SIG-M5 (cell line): Measurements from ENCODE around the gene DNAJC7.
A peak's percentile ranks its signal among the peaks of the same experiment; 100 is the strongest.
"Not testable (repeated sequence)": the region's sequence is repeated elsewhere in the genome, so short reads cannot be mapped to it uniquely, and the experiment has no call there.

Source experiments
- DNase-seq: peaks from one replicate; lab custom pipeline; 2025; lab: John Stamatoyannopoulos, UW

The DNAJC7 gene

DNA sequence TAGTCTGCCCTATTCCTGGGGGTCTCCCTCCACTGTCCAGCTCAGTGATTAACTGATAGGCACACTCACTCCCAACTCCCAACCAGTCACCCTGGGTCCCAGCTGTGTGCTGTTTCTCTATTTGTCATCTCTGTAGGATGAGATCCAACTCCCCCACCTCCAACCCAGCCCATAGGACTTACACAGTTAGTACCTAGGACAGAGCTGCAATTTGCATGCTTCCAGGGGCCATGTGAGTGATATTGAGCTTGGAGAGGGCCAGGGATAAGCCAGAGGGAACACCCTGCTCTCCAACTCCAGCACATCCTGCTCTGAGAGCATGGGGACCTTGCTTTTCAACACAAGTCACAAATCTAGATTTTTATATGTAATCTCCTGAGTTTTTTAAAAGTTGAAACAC lies 24.4 kb upstream of the DNAJC7 start:
- no peak for DNase-seq

DNA sequence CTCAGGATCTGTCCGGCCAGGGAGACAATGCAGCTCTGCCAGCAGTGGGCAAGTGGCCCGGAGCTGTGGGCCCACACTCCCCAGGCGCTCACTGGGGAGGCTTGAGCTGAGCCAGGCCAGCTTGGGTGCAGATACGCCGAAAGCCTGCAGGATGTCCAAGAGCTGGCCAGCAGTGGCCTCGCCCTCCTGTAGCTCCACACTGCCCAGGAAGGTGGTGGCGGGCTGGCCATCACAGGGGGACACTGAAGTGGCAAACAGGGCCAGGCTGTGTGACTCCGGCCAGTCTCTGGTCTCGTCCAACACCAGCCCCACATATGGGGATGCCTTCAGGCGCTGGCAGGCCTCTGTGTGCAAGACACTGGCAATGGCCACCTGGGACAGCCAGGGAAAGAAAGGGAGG lies 23.6 kb upstream of the DNAJC7 start:
- DNase-seq = no peak

DNA sequence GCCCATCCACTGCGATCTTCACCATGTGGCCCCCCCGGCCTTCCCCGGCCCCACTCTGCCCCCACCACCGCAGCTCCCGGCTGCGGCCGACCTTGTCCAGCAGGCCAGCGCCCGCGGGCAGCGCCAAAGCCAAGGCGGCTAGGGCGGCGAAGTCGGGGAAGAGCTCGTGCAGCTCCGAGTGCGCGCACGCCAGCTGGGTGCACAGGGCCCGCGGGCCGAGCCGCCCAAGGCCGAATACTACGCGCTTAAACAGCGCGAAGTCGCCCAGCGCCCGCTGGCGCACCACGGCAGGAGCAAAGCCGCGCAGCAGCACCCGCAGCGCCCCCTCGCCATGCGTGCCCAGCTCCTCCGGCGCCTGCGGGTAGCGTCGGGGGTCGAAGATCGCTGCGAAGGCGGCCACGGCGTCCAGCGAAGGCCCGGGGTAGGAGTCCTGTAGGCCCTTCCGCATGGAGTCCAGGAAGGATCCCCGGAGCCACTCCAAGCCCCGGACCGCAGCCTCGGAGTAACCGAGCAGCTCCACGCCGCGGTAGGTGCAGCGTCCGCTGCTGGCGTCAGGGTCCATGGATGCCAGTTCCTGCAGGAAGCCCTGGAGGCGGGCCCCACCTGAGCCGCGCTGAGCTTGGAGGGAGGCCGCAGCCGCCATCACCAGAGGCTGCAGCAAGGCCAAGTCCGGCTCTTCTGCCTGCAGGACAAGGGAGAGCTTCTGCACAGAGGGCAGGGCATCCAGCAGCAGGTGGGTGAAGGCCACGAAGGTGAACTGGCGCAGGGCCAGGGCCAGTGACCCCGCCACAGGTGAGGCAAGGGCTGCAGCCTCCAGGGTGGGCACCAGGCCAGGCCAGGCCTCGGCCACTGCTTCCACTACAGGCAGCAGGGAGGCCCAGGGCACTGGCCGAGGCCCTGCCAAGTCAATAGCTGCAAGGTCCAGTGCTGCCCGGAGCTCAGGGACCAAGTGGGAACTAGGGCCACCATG lies 22.8 kb upstream of the DNAJC7 start:
- no peak for DNase-seq

DNA sequence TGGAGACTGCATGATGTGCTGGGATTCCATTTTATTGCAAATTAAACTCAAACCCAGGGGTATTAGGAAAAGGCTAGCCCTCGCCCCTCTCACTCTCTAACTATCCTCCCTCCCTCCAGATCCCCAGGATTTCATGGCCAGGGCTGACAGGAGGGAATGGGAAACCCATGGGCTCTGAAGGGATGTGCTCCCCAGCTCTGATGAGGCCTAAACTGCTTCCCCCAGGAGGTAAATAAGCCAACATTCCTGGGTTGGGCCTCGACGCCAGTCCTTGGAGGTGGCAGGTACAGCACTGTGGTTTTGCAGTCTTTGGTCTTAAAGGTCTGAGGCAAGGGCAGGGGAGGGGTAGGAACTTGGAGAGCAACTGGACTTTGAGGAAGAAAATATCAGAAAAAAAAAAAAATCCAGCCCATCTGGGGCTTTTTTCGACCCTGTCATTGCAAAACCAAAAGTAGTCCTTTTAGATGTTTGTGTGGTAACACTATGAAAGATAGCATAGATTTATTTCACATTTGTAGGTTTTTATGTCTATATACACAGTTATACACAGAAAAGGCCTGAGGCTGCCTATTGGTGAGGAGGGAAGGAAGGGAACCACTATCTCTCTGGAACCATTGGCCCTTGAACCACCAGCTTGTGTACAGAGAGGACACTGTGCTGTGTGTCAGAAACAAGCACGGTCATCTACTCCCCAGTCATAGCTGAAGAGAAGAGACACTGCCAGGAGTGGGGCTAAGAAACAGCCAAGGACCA lies 21.2 kb upstream of the DNAJC7 start:
- DNase-seq = no peak

DNA sequence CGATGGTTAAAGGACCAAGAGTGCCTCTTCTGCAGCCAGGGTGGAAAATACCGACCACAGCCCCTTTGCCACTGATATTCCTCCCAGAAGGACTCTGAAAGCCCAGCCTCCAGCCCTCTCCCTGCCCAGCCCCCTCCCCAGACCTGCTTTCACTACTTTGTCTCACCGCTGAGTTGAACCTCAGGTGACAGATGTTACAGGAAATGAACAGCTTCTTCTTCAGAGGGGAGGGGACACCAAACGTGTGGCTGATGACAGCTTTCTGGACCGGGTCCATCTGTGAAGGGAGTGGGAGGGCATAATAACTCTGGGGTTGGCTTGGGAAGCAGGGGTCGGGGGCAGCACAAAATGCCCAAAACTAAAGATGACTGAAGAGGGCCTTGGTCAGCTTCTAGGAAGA lies 16.8 kb upstream of the DNAJC7 start:
- DNase-seq = no peak

DNA sequence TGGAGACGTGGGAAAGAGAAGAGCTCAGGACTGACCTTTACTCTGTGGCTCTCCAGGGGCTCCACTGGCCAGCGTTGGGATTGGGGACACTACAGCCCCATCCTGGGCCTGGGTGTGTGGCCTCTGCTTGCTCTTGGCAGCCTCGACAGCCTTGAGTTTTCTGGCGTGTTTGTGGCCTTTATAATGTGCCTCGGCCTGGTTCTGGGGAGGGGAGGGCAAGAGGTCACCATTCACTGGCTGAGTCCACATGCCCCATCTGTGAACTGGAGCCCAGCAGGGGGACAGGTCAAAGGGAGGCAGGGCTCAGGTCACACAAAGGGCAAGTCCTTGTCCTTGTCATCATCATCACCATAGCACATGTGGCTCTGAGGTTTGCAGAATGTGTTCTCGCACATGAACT lies 14.3 kb upstream of the DNAJC7 start:
- DNase-seq = no peak

DNA sequence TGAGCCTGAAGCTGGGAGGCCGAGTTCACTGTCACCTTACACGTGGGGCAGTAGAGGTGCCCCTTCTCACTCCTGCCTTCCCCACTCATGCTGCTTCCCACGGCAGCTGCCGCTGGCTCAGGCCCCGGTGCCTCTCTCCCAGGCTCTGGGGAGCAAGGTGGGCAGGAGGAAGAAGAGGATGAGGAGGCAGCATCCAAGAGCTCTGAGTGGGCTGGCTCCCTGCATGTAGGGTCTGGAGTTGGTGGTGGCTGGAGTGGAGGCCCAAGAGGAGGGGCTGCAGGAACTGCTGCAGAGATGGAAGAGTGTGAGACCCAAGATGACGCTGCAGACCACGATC lies 11.5 kb upstream of the DNAJC7 start:
- DNase-seq = no peak

DNA sequence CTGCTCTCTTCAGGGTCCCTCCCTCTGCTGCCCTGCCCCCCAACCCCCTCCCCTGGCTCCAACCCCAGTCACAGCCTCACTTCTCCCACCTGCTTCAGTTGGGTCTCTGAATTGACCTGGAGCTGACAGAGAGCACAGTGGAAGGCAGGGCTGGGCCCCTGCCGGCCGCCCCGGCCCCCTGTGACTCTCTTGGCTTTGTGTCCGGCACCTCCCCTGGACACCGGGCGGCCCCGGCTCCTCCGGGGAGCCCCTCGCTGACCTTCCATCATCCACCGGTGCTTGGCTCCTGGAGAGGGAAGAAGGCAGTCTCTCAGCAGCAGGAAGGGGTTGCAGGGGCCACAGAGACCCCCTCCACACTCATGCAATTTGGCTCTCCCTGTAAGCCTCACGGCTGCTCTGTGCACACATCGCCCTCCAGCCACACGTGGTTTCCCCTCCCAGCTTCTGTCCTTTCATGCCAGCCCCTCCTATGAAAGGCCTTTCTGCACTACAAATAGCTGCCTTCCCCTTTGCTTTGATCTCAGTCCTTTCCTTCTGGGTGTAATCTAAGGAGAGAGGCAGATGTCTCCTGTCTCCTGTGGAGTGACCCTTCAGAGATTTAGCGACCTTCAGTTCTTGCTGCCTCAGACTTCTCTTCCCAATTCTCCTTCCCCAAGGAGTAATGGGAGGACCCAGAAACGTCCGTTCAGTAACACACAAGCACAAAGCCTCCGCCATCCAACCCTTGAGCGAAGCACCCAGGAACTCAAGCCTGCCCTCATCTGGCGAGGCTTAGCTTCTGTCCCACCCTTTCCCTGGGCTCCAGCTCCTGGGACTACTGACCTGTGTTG lies 10.9 kb upstream of the DNAJC7 start:
- DNase-seq = no peak

DNA sequence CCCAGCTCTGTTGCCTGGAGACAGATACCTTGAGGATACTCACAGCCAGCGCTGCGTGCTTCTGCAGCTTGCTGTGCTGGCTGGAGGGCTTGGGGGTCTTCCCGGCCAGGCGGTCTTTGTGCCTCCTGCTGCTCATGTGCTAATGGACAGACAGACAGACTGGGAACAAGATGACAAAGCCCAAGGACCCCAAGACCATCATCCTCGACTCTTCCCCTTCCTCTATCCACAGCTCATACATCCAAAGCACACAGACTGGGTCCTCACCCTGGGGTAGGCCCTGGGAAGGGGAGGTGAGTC lies 10.3 kb upstream of the DNAJC7 start:
- no peak for DNase-seq

DNA sequence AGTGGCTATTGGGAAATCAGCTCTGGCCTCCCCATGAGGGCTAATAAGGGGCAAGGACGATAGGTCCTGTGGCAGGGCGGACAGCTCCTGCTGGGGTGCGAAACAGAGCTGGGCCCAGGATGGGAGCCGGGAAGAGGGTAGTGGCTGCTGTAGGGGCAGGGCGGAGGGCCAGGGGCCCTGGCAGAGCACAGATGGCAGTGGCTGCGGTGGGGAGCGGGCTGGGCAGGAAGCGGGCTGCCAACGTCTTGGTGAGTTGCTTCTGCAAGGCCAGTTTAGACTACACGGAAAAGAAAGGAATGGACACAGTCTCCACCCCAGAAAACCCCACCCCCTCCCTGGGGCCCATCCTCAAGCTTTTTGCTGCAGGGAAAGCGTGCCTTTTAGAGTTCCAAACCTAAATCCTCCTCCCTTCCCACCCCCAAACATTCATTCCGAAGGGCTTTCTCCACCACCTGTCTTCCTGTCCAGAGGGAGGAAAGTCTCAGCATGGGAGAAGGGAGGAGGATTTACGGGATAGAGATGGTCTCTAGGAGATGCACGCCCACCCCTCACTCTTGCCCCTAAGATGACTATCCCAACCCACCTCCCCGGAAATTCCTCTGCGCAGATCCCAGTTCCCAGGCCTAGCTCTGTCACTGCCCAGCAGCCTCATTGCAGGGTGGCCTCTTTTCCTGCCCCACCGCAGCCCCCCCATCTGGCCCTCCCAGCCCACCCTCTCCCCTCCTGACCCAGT lies 9.8 kb upstream of the DNAJC7 start:
- DNase-seq = no peak

DNA sequence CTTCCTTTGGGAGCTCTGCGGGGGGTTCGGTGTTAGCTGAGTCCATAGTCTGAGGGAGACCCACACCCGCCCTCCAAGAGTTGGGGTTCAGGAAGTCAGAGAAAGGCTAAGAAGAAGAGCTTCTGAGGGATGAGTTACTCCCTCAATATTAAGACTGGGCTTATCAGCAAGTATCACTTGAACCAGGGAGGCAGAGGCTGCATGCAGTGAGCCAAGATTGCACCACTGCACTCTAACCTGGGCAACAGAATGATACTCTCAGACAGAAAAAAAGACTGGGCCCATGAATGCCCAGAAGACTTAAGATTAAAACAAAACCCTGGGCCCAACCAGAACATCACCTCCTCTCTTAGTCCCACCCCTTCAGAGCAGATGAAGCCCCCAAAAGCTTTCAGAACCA lies 8.7 kb upstream of the DNAJC7 start:
- no peak for DNase-seq

DNA sequence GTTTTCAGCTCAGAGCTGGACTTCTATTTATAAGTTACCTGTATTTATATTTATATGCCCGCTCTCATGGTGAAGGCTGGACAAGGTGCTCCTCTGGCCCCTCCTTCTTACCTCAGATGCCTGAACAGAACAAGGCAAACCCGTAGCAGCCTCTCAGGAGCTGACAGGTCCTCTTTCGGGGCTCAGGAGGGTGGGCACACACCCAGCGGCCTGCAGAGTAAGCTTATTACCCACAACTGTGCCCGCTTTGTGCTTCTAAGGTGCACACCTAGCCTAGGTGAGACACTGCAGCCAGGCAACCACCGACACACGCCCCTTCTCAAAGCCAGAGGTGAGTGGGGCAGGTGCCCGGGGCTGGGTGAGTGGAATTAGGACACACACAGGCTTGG lies 7.9 kb upstream of the DNAJC7 start:
- DNase-seq = no peak

DNA sequence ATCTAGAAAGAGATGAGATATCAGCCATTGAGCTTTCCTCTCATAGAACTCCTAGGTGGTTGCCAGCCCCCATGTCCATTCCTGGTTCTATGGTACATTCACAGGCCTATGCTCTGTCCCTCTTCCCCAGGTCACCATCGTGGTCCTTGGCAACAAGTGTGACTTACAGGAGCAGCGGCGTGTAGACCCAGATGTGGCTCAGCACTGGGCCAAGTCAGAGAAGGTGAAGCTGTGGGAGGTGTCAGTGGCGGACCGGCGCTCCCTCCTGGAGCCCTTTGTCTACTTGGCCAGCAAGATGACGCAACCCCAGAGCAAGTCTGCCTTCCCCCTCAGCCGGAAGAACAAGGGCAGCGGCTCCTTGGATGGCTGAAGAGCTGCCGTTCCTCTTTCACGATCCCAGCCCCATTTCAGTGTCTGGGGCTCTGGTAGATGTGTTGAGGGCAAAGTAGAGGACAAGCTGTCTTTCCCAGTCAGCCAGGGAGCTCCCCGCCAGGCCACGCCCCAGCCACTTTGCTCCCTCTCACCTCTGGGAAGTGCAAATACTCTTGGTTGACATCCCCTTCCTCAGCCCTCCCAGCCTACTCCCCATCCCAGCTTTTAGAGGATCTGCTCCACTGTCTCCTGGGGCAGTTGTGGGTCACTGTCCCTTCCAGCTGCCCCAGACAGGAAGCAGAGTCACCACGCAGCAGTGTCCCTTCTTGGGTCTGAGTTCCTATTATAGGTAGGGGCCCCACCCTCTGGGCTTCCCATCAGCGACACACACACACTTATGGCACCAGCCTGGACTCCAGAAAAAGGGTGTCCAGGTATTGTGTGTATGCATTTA lies 6.5 kb upstream of the DNAJC7 start:
- DNase-seq = peak; percentile 56

DNA sequence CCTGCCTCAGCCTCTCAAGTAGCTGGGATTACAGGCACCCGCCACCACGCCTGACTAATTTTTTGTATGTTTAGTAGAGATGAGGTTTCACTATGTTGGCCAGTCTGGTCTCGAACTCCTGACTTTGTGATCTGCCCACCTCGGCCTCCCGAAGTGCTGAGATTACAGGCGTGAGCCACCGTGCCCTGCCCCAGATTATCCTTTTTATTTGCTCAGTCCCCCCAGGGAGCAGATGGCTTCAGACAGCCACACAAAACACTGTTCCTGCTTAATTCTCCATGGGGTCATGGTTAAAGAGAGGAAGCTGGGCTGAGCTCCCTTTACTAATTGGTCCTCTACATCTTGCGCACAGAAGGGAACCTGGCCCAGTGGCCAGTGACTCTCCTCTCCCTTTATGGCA lies 3.6 kb upstream of the DNAJC7 start:
- not testable (repeated sequence) for DNase-seq

DNA sequence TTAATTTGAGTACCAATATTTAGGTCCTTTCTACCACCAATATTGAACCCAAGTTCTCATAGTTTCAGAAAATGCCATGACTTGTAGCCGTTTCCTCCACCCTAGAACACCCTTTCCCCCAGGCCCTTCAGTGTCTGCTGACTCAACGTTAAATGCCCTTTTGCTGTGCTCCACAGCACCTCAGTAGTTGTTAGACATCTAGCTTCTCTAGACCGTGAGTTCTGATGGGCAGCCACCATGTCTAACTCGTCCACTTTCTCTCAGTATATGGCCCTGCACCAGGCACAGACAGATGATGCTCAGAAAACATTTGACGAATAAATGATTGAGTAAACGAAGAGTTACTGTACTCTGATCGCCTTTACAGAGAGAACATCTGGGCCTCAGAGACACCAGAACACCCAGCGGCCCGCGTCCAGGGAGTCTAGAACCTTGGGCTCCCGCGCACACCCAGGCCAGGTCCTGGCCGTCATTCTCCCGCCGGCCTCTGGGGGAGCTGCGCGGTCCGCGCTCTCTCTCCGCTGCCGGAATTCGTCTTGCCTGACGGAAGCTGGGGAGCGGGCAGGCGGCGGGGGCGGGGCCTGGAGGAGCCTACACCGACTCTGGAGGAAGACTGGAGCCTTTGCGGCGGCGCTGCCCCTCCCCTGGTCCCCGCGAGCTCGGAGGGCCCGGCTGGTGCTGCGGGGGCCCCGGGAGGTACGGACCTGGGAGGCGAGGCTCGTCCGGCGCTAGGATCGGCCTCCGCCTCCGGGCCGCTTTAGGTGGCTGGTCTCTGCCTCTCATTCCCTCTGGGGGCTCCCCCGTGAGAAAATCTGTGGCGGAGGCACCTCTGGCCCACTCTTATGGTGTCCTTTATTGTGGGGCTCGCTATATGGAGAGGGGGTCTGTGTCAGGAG lies 2.5 kb upstream of the DNAJC7 start, which contains the start of gene NKIRAS2:
TSS of gene NKIRAS2 (plus strand) at position 582 of the 896 bp plus-strand sequence. CDS start 1,488 bp downstream, outside the sequence.
- DNase-seq = peak; percentile 41

DNA sequence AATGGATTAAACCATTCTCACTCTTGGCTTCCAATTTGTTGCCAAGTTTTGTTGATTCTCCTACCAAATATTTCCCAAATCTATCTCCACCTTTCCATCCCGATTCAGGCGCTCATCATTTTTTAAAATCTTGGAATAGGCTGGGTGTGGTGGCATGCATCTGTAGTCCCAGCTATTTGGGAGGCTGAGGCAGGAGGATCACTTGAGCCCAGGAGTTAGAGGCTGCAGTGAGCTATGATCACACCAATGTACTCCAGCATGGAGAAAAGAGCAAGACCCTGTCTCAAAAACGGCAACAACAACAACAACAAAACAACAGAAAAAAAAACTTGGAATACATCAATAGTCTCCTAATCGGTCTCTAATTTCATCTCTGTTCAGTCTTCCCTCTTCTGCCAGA lies 1.7 kb upstream of the DNAJC7 start:
- DNase-seq = no peak

DNA sequence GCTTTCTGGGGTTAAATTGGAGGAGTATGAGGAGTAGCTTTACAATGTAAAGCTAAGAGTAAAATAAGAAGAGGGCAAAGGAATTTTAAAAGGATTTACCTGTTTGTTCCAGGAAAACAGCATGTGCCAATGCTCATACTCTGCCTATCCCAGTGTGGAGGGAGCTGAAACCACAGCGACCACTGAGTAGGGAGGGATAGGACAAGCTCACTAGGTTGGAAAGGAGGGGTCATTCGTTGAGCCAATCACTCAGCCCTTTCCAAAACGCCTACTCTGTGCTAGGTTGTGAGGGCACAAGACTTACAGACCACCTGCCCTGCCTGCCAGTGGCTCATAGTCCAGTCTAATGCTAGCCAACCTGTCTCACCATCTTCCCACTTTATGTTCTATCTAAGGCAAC lies 1.1 kb upstream of the DNAJC7 start:
- DNase-seq = no peak

DNA sequence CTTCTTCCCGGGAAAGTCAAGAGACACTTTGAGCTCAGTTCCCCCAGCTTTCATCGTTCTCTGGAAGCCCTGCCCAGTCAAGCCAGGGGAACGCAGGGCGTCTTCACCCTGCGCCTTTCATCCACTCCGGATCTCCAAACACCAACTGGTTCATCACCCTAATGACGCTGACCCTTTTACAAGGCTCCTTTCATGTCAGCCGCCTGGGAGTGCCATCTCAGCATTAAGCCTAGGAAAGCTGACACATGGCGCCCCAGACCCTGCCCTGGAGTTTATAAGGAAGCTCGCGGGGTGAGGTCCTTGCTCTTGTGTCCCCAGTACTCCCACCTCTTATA lies 594 bp upstream of the DNAJC7 start:
- no peak for DNase-seq

DNA sequence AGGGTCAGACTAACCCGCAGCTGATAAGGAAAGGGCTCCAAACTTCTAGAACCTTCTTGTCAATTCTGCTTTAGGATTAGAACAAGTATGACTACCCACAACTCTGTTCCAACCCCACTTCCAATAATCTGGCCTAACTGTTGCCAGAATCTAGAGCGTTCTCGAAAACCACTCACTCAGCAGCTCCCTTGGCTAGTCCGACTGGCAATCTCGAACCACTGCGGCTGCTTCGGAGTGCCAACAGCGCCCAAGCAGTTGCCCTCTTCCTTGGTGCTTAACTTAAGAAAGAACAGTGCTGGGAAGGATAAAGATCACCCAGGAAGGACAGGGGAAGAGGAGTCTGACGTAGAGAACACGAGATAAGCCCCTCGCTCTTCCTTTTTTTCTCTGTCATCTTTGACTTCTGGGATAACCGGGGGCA lies 818 bp downstream of the DNAJC7 start:
- DNase-seq = no peak

DNA sequence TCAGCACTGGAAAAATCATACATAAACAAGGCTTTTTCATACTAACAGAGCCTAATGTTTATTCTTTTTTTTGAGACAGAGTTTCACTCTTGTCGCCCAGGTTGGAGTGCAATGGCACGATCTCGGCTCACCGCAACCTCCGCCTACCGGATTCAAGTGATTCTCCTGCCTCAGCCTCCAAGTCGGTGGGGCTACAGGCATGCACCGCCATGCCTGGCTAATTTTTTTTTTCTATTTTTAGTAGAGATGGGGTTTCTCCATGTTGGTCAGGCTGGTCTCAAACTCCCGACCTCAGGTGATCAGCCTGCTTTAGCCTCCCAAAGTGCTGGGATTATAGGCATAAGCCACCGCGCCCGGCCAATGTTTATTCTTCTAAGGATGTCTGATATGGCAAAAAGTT lies 3.5 kb downstream of the DNAJC7 start:
- DNase-seq = not testable (repeated sequence)
